Osteocyte (in vitro differentiated cells): ENCODE results near the gene ABHD3. TPM values are rescaled to one million over a fixed set of nuclear protein-coding genes. Genes with fewer than 3 reads are reported as not detected.

ENCODE experiments used
- DNase-seq: peaks from one replicate; pipeline ENCODE4 v3.0.0; 2021; ENCODE audit warnings: mixed read lengths; ENCODE audit not compliant: unreplicated experiment; ENCODE audit errors: extremely low spot score
- H3K27ac Mint-ChIP-seq: one replicate; pipeline ENCODE4 v1.8.0; 2021; ENCODE audit warnings: mild to moderate bottlenecking, mixed read lengths; ENCODE audit not compliant: unreplicated experiment
- H3K27me3 Mint-ChIP-seq: one replicate; pipeline ENCODE4 v1.8.0; 2021; ENCODE audit warnings: mixed read lengths; ENCODE audit not compliant: unreplicated experiment
- H3K36me3 Mint-ChIP-seq: one replicate; pipeline ENCODE4 v1.8.0; 2021; ENCODE audit warnings: mixed read lengths; ENCODE audit not compliant: unreplicated experiment
- H3K4me1 Mint-ChIP-seq: one replicate; pipeline ENCODE4 v1.8.0; 2021; ENCODE audit warnings: mixed read lengths; ENCODE audit not compliant: unreplicated experiment
- H3K4me3 Mint-ChIP-seq: one replicate; pipeline ENCODE4 v1.8.0; 2021; ENCODE audit warnings: mild to moderate bottlenecking, moderate library complexity, mixed read lengths; ENCODE audit not compliant: unreplicated experiment
- H3K9me3 Mint-ChIP-seq: one replicate; pipeline ENCODE4 v1.8.0; 2021; ENCODE audit warnings: mixed read lengths; ENCODE audit not compliant: unreplicated experiment
- CTCF ChIP-seq: fragments of 200-600 bp; sonication (generic); IDR thresholded peaks from 2 replicates; pipeline ENCODE4 v1.5.0; 2021; ENCODE audit warnings: antibody characterized with exemption, mild to moderate bottlenecking, moderate library complexity
- total RNA-seq: library from RNA; stranded (reverse); gene quantifications from 2 replicates; pipeline ENCODE4 v1.2.1, GENCODE V29; 2021

ABHD3 gene
- total RNA-seq, 1 donor from 2014 or later, result 10.0 TPM

- Mint-ChIP-seq H3K27ac (peak overlapping the region; percentile 18), H3K4me3 (peak overlapping the region; percentile 59), H3K9me3 (no peaks in the 10 kb centered on the region), H3K27me3 (no peaks in the 10 kb centered on the region), H3K4me1 (peaks cover 51% of the 10 kb centered on the region), H3K36me3 (peaks cover 2% of the 10 kb centered on the region)
- DNase-seq, result no peak
- no peak for TF ChIP-seq CTCF
Measured at GRCh38 chr18:21743166-21743832, 38.7 kb upstream of the ABHD3 start.

- peaks cover 2% of the 10 kb centered on the region for H3K36me3 Mint-ChIP-seq
- peak overlapping the region; percentile 78 for H3K27ac Mint-ChIP-seq
- H3K27me3 Mint-ChIP-seq, result no peaks in the 10 kb centered on the region
- peak overlapping the region; percentile 83 for H3K4me3 Mint-ChIP-seq
- no peak for TF ChIP-seq CTCF
- DNase-seq, result no peak
- H3K4me1 Mint-ChIP-seq, result peaks cover 45% of the 10 kb centered on the region
- no peaks in the 10 kb centered on the region for H3K9me3 Mint-ChIP-seq
Measured at GRCh38 chr18:21742315-21742687, 37.7 kb upstream of the ABHD3 start.

- peaks cover under 1% of the 10 kb centered on the region for H3K9me3 Mint-ChIP-seq
- H3K36me3 Mint-ChIP-seq, result peaks cover 5% of the 10 kb centered on the region
- peak overlapping the region; percentile 83 for H3K4me3 Mint-ChIP-seq
- peaks cover 41% of the 10 kb centered on the region for H3K4me1 Mint-ChIP-seq
- no peak for DNase-seq
- H3K27me3 Mint-ChIP-seq, result no peaks in the 10 kb centered on the region
- TF ChIP-seq CTCF, result no peak
- H3K27ac Mint-ChIP-seq, result peak overlapping the region; percentile 78
Measured at GRCh38 chr18:21741562-21742314, 37.2 kb upstream of the ABHD3 start.

- H3K4me3 Mint-ChIP-seq, result peak overlapping the region; percentile 83
- H3K27me3 Mint-ChIP-seq, result no peaks in the 10 kb centered on the region
- DNase-seq, result no peak
- H3K36me3 Mint-ChIP-seq, result peaks cover 10% of the 10 kb centered on the region
- no peak for TF ChIP-seq CTCF
- H3K4me1 Mint-ChIP-seq, result peaks cover 38% of the 10 kb centered on the region
- no peak overlapping the region for H3K27ac Mint-ChIP-seq
- peaks cover 5% of the 10 kb centered on the region for H3K9me3 Mint-ChIP-seq
Measured at GRCh38 chr18:21741312-21741561, 36.7 kb upstream of the ABHD3 start.

- Mint-ChIP-seq H3K4me3 (peak within 1 kb of the TSS; percentile 95), H3K36me3 (peaks cover 10% of the 10 kb centered on the region), H3K4me1 (peaks cover 38% of the 10 kb centered on the region), H3K27ac (peak within 1 kb of the TSS; percentile 99), H3K27me3 (no peaks in the 10 kb centered on the region), H3K9me3 (peaks cover 8% of the 10 kb centered on the region)
- no peak for TF ChIP-seq CTCF
- DNase-seq, result peak; percentile 100
Measured at GRCh38 chr18:21740538-21741311, 36.2 kb upstream of the ABHD3 start, which contains the start of gene MIB1. Gene MIB1 (plus strand): TSS chr18:21740792. CDS start chr18:21741584, 792 bp downstream.
